Hematopoietic multipotent progenitor cell treated with erythropoietin and hydrocortisone succinate and interleukin-3 and kit ligand, for 17 days (in vitro differentiated cells): ENCODE measurements around the gene BIRC2.
A peak's percentile ranks its signal among the peaks of the same experiment; 100 is the strongest.
"Not testable (repeated sequence)": the region's sequence is repeated elsewhere in the genome, so short reads cannot be mapped to it uniquely, and the experiment has no call there.

Experiments used
- DNase-seq: peaks from one replicate; pipeline ENCODE4 v3.0.0-alpha.2; 2015; ENCODE audit warnings: low spot score

BIRC2 gene

GRCh38 chr11:102323542-102324251, 23.3 kb upstream of the BIRC2 start:
- no peak for DNase-seq

GRCh38 chr11:102325088-102325487, 21.9 kb upstream of the BIRC2 start:
- no peak for DNase-seq

GRCh38 chr11:102328748-102329147, 18.3 kb upstream of the BIRC2 start:
- no peak for DNase-seq

- DNase-seq = no peak
Observed at GRCh38 chr11:102330231-102330630, 16.8 kb upstream of the BIRC2 start.

GRCh38 chr11:102331341-102331740, 15.7 kb upstream of the BIRC2 start:
- no peak for DNase-seq

- DNase-seq = no peak
Observed at GRCh38 chr11:102332611-102332994, 14.4 kb upstream of the BIRC2 start.

- DNase-seq = no peak
Observed at GRCh38 chr11:102338479-102339010, 8.5 kb upstream of the BIRC2 start.

- not testable (repeated sequence) for DNase-seq
Observed at GRCh38 chr11:102341311-102341710, 5.7 kb upstream of the BIRC2 start.

- peak; percentile 96 for DNase-seq
Observed at GRCh38 chr11:102341844-102342318, 5.1 kb upstream of the BIRC2 start.

- DNase-seq = peak; percentile 62
Observed at GRCh38 chr11:102343809-102344208, 3.2 kb upstream of the BIRC2 start.

GRCh38 chr11:102345904-102346303, 1.1 kb upstream of the BIRC2 start:
- DNase-seq = peak; percentile 62

GRCh38 chr11:102346456-102346747, 612 bp upstream of the BIRC2 start:
- no peak for DNase-seq

- DNase-seq = peak; percentile 74
Observed at GRCh38 chr11:102347462-102348370, 702 bp downstream of the BIRC2 start.

- no peak for DNase-seq
Observed at GRCh38 chr11:102357116-102357515, 10.1 kb downstream of the BIRC2 start.

- no peak for DNase-seq
Observed at GRCh38 chr11:102359372-102359771, 12.4 kb downstream of the BIRC2 start.

GRCh38 chr11:102360681-102361080, 13.7 kb downstream of the BIRC2 start:
- no peak for DNase-seq

GRCh38 chr11:102361086-102362031, 14.3 kb downstream of the BIRC2 start:
- DNase-seq = no peak

- no peak for DNase-seq
Observed at GRCh38 chr11:102364991-102365390, 18.0 kb downstream of the BIRC2 start.

GRCh38 chr11:102367364-102367763, 20.4 kb downstream of the BIRC2 start:
- no peak for DNase-seq

GRCh38 chr11:102368472-102368871, 21.5 kb downstream of the BIRC2 start:
- no peak for DNase-seq

- not testable (repeated sequence) for DNase-seq
Observed at GRCh38 chr11:102374633-102375424, 27.8 kb downstream of the BIRC2 start.
